ENCODE results near the gene RGS12. TPM values are rescaled to one million over a fixed set of nuclear protein-coding genes. Genes with fewer than 3 reads are reported as not detected.
A peak's percentile ranks its signal among the peaks of the same experiment; 100 is the strongest.

The RGS12 gene
- polyA plus RNA-seq, 2 of the 4 experiments (the other 2 are of a cell fraction): 7.4 to 8.9 TPM

DNA sequence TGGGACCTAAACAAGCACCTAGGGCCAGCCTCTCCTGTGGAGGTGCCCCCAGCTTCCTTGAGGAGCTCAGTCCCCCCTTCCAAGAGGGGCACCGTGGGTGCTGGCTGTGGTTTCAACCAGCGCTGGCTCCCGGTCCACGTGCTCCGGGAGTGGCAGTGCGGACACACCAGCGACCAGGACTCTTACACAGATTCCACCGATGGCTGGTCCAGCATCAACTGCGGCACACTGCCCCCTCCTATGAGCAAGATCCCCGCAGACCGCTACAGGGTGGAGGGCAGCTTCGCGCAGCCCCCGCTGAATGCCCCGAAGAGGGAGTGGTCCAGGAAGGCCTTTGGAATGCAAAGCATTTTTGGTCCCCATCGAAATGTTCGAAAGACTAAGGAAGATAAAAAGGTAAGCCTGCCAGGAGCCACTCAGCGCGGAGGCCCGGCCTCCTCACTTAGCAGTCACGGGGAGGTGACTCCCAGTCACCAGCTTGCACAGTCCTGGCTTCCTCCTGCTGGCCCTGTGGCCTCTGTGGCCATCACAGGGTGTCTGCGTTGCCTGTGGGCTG, 24.9 kb downstream of the RGS12 start (continued):
- TF ChIP-seq JUN (IDR thresholded peaks at IDR 0.05) (no peak), POLR2A (IDR thresholded peaks at IDR 0.05; ENCODE audit: low read length) (no peak)
- TF ChIP-seq, protein P1, sequence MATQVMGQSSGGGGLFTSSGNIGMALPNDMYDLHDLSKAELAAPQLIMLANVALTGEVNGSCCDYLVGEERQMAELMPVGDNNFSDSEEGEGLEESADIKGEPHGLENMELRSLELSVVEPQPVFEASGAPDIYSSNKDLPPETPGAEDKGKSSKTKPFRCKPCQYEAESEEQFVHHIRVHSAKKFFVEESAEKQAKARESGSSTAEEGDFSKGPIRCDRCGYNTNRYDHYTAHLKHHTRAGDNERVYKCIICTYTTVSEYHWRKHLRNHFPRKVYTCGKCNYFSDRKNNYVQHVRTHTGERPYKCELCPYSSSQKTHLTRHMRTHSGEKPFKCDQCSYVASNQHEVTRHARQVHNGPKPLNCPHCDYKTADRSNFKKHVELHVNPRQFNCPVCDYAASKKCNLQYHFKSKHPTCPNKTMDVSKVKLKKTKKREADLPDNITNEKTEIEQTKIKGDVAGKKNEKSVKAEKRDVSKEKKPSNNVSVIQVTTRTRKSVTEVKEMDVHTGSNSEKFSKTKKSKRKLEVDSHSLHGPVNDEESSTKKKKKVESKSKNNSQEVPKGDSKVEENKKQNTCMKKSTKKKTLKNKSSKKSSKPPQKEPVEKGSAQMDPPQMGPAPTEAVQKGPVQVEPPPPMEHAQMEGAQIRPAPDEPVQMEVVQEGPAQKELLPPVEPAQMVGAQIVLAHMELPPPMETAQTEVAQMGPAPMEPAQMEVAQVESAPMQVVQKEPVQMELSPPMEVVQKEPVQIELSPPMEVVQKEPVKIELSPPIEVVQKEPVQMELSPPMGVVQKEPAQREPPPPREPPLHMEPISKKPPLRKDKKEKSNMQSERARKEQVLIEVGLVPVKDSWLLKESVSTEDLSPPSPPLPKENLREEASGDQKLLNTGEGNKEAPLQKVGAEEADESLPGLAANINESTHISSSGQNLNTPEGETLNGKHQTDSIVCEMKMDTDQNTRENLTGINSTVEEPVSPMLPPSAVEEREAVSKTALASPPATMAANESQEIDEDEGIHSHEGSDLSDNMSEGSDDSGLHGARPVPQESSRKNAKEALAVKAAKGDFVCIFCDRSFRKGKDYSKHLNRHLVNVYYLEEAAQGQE (IDR thresholded peaks at IDR 0.05): no peak

DNA sequence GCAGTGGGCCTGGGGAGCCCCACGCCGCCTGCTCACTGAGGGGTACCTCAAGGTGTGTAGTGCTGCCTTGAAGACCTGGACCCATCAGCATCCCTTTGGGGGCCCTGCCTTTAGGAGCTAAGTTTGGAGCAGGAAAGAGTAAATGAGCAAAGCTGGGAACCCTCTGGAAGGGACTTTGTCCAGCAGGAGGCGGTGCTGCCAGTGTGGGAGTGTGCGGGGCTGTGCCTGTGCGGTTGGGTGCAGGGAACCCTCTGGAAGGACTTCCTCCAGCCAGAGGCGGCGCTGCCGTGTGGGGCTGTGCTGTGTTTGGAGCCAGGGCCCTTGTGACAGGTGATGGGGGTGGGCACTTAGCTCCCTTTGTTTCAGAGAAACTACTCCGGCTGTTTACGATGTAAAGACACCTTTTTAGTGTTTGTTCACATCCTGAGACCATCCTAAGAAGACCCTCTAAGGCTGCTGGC, 25.8 kb downstream of the RGS12 start:
- ChIA-PET CTCF (interaction anchor here (0.7 to 1.7 kb wide), 4 partner anchors 28 to 161 kb away, joined by 3 to 6 read pairs (median 4); no protein-coding TSS in a partner anchor), POLR2A (no interaction called here)
- H3K4me2 ChIP-seq: no peak overlapping the region
- 93% methylated on average over 9 of the region's 10 CpGs for WGBS (ENCODE audit: missing lambda C conversion rate)
- H3K4me1 ChIP-seq: no peaks in the 10 kb centered on the region
- ATAC-seq (peak in 1 of 2 experiments; percentile 82; a peak in 4 of 6 replicates), DNase-seq (ENCODE audit: low read depth in 1 of 2, low spot score in 1 of 2) (peak in 1 of 2 experiments; percentile 19), FAIRE-seq (no peak)
- H3K27ac ChIP-seq: no peak overlapping the region
- no peak for TF ChIP-seq ZNF302 (CRISPR knock-in tag; IDR thresholded peaks at IDR 0.05)
- TF ChIP-seq, protein P2, sequence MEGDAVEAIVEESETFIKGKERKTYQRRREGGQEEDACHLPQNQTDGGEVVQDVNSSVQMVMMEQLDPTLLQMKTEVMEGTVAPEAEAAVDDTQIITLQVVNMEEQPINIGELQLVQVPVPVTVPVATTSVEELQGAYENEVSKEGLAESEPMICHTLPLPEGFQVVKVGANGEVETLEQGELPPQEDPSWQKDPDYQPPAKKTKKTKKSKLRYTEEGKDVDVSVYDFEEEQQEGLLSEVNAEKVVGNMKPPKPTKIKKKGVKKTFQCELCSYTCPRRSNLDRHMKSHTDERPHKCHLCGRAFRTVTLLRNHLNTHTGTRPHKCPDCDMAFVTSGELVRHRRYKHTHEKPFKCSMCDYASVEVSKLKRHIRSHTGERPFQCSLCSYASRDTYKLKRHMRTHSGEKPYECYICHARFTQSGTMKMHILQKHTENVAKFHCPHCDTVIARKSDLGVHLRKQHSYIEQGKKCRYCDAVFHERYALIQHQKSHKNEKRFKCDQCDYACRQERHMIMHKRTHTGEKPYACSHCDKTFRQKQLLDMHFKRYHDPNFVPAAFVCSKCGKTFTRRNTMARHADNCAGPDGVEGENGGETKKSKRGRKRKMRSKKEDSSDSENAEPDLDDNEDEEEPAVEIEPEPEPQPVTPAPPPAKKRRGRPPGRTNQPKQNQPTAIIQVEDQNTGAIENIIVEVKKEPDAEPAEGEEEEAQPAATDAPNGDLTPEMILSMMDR (IDR thresholded peaks at IDR 0.05): no peak
- TF ChIP-seq ZFP36 (IDR thresholded peaks at IDR 0.05; ENCODE audit: borderline replicate concordance, partially characterized antibody): no peak
- TF ChIP-seq RFX5 (IDR thresholded peaks at IDR 0.05): no peak
- no peak for TF ChIP-seq EP300 (IDR thresholded peaks at IDR 0.05)
- TF ChIP-seq, protein P3, sequence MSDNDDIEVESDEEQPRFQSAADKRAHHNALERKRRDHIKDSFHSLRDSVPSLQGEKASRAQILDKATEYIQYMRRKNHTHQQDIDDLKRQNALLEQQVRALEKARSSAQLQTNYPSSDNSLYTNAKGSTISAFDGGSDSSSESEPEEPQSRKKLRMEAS (IDR thresholded peaks at IDR 0.05): no peak
- TF ChIP-seq NR3C1 (IDR thresholded peaks at IDR 0.05): no peak
- no peak for TF ChIP-seq HOXB5 (CRISPR knock-in tag; IDR thresholded peaks at IDR 0.05)
- no peak for TF ChIP-seq SMC3 (IDR thresholded peaks at IDR 0.05)
- no peak for TF ChIP-seq RAD21 (conservative IDR thresholded peaks at IDR 0.05 in 1 of 2, IDR thresholded peaks at IDR 0.05 in 1 of 2)
- TF ChIP-seq POLR2A (IDR thresholded peaks at IDR 0.05; ENCODE audit: low read length): no peak
- no peak for TF ChIP-seq CHD4 (IDR thresholded peaks at IDR 0.05; ENCODE audit: borderline replicate concordance)
- TF ChIP-seq HEYL (CRISPR knock-in tag; IDR thresholded peaks at IDR 0.05): no peak
- no peak for TF ChIP-seq ZC3H11A (IDR thresholded peaks at IDR 0.05)
- TF ChIP-seq, protein P4, sequence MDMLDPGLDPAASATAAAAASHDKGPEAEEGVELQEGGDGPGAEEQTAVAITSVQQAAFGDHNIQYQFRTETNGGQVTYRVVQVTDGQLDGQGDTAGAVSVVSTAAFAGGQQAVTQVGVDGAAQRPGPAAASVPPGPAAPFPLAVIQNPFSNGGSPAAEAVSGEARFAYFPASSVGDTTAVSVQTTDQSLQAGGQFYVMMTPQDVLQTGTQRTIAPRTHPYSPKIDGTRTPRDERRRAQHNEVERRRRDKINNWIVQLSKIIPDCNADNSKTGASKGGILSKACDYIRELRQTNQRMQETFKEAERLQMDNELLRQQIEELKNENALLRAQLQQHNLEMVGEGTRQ (IDR thresholded peaks at IDR 0.05): no peak
- TF ChIP-seq NPAS2 (CRISPR knock-in tag; IDR thresholded peaks at IDR 0.05; ENCODE audit: borderline replicate concordance): no peak
- TF ChIP-seq, protein P5, sequence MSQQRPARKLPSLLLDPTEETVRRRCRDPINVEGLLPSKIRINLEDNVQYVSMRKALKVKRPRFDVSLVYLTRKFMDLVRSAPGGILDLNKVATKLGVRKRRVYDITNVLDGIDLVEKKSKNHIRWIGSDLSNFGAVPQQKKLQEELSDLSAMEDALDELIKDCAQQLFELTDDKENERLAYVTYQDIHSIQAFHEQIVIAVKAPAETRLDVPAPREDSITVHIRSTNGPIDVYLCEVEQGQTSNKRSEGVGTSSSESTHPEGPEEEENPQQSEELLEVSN (IDR thresholded peaks at IDR 0.05; ENCODE audit: borderline replicate concordance, low read depth): no peak
- H3K4me3 ChIP-seq: no peak overlapping the region
- no peaks in the 10 kb centered on the region for H3K9me3 ChIP-seq

Measured in A549 (cell line).